Measurements from ENCODE around the gene ROR1. TPM values are rescaled to one million over a fixed set of nuclear protein-coding genes. Genes with fewer than 3 reads are reported as not detected.

Gene ROR1
- total and polyA plus RNA-seq, 9 of the 15 experiments (the other 6 are each of a cell fraction or from before 2014, with no cell fraction given), result 0.02 TPM; not detected in 8

DNA sequence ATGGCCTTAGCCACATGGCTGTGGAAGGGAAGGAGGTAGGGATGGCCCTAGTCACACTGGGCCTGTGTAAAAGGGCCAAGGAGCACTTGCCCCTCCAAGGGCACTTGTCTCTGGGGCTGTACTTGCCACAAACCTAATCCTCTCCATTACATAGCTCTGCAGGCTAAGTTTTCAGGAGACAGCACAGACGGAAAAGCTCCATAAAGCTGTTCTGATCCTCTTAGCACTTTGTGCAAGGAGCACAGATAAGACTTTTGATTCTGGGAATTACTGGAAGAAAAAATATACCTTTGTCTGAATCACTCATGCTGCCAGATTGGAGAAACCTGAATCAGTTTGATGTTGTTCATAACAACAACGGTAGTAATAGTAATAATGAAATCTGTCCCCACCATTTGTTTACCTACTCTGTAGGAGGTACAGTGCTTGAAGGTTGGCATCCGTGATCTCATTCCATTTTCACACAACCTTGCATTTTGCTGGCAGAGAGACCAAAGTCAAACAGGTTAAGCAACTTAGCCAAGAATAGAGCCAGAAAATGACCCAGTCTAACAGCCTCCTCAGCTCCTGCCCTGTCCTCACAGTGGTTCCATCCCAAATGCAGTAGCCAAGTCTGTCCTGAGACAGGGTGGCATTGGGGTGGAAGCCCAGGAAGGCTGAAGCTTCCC, 207.1 kb downstream of the ROR1 start:
- Histone ChIP-seq H3K9ac (ENCODE audit: insufficient read depth in 1 of 2, low read depth in 2 of 2, low read length in 2 of 2) (no peak overlapping the region), H3K36me3 (ENCODE audit: control insufficient read depth, insufficient read depth, low read length) (no peaks in the 10 kb centered on the region), H3K4me3 (no peak overlapping the region), H3K27ac (ENCODE audit: extremely low read depth, low read depth, low read length) (no peak overlapping the region), H4K20me1 (replicated peaks; ENCODE audit: control insufficient read depth, insufficient read depth, low read length) (no peaks in the 10 kb centered on the region), H3K27me3 (ENCODE audit: control insufficient read depth in 2 of 2, insufficient read depth in 2 of 2, low read length in 2 of 2) (no peaks in the 10 kb centered on the region), H2AFZ (ENCODE audit: low read depth, low read length) (no peak overlapping the region), H3K4me1 (replicated peaks in 1 of 2; ENCODE audit: control insufficient read depth in 2 of 2, insufficient read depth in 2 of 2, low read length in 2 of 2) (no peaks in the 10 kb centered on the region), H3K79me2 (ENCODE audit: control insufficient read depth, insufficient read depth, low read length) (no peaks in the 10 kb centered on the region), H3K9me3 (replicated peaks; ENCODE audit: control insufficient read depth, insufficient read depth, low read depth, low read length) (no peaks in the 10 kb centered on the region), H3K4me2 (ENCODE audit: insufficient read depth, low read length) (no peak overlapping the region), H3K9me1 (ENCODE audit: control insufficient read depth, insufficient read depth, low read length) (no peaks in the 10 kb centered on the region)
- FAIRE-seq, result no peak
- intact Hi-C loops (cut with micrococcal nuclease), result no loop called here
- ChIA-PET CTCF (ENCODE audit: low intra/inter-chr PET ratio) (no interaction called here), POLR2A (no interaction called here)
- ATAC-seq, result no peak
- no TSS peak for BruUV-seq (replicated peaks)
- TF ChIP-seq ZEB2 (IDR thresholded peaks at IDR 0.05) (no peak), POLR2AphosphoS2 (IDR thresholded peaks at IDR 0.05; ENCODE audit: low read length) (no peak), SUPT5H (IDR thresholded peaks at IDR 0.05) (no peak), JUND (IDR thresholded peaks at IDR 0.05; ENCODE audit: borderline replicate concordance, low read depth, low read length) (no peak), JUND (tag; IDR thresholded peaks at IDR 0.05; ENCODE audit: borderline replicate concordance, low read depth, low read length) (no peak), HSF4 (CRISPR knock-in tag; IDR thresholded peaks at IDR 0.05; ENCODE audit: borderline replicate concordance) (no peak), KLF13 (tag; IDR thresholded peaks at IDR 0.05; ENCODE audit: borderline replicate concordance, low read depth) (no peak), ZNF274 (IDR thresholded peaks at IDR 0.05; ENCODE audit: borderline replicate concordance, low read depth, low read length) (no peak), PTTG1 (tag; IDR thresholded peaks at IDR 0.05; ENCODE audit: low read depth) (no peak), ESRRA (IDR thresholded peaks at IDR 0.05; ENCODE audit: borderline replicate concordance, low read depth) (no peak), XRCC4 (IDR thresholded peaks at IDR 0.05; ENCODE audit: extremely low read depth, insufficient read depth, insufficient read length) (no peak), RBM34 (IDR thresholded peaks at IDR 0.05; ENCODE audit: borderline replicate concordance, insufficient read depth, low read length) (no peak), ERF (CRISPR knock-in tag; IDR thresholded peaks at IDR 0.05) (no peak)
- TF ChIP-seq, protein P1, sequence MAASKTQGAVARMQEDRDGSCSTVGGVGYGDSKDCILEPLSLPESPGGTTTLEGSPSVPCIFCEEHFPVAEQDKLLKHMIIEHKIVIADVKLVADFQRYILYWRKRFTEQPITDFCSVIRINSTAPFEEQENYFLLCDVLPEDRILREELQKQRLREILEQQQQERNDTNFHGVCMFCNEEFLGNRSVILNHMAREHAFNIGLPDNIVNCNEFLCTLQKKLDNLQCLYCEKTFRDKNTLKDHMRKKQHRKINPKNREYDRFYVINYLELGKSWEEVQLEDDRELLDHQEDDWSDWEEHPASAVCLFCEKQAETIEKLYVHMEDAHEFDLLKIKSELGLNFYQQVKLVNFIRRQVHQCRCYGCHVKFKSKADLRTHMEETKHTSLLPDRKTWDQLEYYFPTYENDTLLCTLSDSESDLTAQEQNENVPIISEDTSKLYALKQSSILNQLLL (CRISPR knock-in tag; IDR thresholded peaks at IDR 0.05; ENCODE audit: borderline replicate concordance), result no peak
- TF ChIP-seq, protein P2, sequence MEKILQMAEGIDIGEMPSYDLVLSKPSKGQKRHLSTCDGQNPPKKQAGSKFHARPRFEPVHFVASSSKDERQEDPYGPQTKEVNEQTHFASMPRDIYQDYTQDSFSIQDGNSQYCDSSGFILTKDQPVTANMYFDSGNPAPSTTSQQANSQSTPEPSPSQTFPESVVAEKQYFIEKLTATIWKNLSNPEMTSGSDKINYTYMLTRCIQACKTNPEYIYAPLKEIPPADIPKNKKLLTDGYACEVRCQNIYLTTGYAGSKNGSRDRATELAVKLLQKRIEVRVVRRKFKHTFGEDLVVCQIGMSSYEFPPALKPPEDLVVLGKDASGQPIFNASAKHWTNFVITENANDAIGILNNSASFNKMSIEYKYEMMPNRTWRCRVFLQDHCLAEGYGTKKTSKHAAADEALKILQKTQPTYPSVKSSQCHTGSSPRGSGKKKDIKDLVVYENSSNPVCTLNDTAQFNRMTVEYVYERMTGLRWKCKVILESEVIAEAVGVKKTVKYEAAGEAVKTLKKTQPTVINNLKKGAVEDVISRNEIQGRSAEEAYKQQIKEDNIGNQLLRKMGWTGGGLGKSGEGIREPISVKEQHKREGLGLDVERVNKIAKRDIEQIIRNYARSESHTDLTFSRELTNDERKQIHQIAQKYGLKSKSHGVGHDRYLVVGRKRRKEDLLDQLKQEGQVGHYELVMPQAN (IDR thresholded peaks at IDR 0.05; ENCODE audit: borderline replicate concordance), result no peak
- TF ChIP-seq, protein P3, sequence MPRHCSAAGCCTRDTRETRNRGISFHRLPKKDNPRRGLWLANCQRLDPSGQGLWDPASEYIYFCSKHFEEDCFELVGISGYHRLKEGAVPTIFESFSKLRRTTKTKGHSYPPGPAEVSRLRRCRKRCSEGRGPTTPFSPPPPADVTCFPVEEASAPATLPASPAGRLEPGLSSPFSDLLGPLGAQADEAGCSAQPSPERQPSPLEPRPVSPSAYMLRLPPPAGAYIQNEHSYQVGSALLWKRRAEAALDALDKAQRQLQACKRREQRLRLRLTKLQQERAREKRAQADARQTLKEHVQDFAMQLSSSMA (CRISPR knock-in tag; IDR thresholded peaks at IDR 0.05), result no peak
- no peak for DNase-seq (ENCODE audit: extremely low read depth in 1 of 4, low spot score in 3 of 4)
- in situ Hi-C loops (cut with MboI), result no loop called here
- WGBS (ENCODE audit: insufficient coverage, low coverage, missing lambda C conversion rate), result 2% methylated on average over 3 of the region's 3 CpGs
